HEK293T (cell line): ENCODE data around the gene KRTAP19-5.

ENCODE experiments used
- CTCF ChIA-PET: fragments of 350-600 bp; formaldehyde crosslinking; extraction: SDS; loops from one replicate; lab custom pipeline; 2021; ENCODE audit warnings: antibody characterized with exemption, inconsistent platforms; lab: Yijun Ruan, JAX
- POLR2A ChIA-PET: fragments of 350-600 bp; formaldehyde crosslinking; extraction: SDS; loops from one replicate; lab custom pipeline; 2020; ENCODE audit warnings: antibody characterized with exemption, inconsistent platforms; lab: Yijun Ruan, JAX
- DNase-seq: peaks from one replicate; pipeline ENCODE4 v3.0.0; 2012; ENCODE audit warnings: mixed read lengths; ENCODE audit errors: extremely low spot score
- ARNT ChIP-seq: fragments of 450-650 bp; IDR thresholded peaks from 2 replicates; pipeline ENCODE4 v1.6.1; 2017; ENCODE audit warnings: mild to moderate bottlenecking
- BHLHE40 ChIP-seq: fragments of 450-650 bp; IDR thresholded peaks from 2 replicates; pipeline ENCODE4 v1.6.1; 2016; ENCODE audit warnings: mild to moderate bottlenecking, moderate library complexity, borderline replicate concordance
- CTBP1 ChIP-seq: fragments of 450-650 bp; IDR thresholded peaks from 2 replicates; pipeline ENCODE4 v1.6.1; 2016; ENCODE audit warnings: borderline replicate concordance
- ELF4 ChIP-seq: fragments of 450-650 bp; IDR thresholded peaks from 2 replicates; pipeline ENCODE4 v1.6.1; 2017; ENCODE audit warnings: antibody characterized with exemption
- FOXA1 ChIP-seq: fragments of 450-650 bp; IDR thresholded peaks from 2 replicates; pipeline ENCODE4 v1.6.1; 2016; ENCODE audit warnings: mild to moderate bottlenecking
- FOXK2 ChIP-seq: fragments of 450-650 bp; IDR thresholded peaks from 2 replicates; pipeline ENCODE4 v1.6.1; 2016; ENCODE audit warnings: mild to moderate bottlenecking
- FOXM1 ChIP-seq: fragments of 450-650 bp; IDR thresholded peaks from 2 replicates; pipeline ENCODE4 v1.6.1; 2017; ENCODE audit warnings: mild to moderate bottlenecking, borderline replicate concordance
- HDGF ChIP-seq: fragments of 450-650 bp; IDR thresholded peaks from 2 replicates; pipeline ENCODE4 v1.6.1; 2017; ENCODE audit warnings: antibody characterized with exemption, borderline replicate concordance
- L3MBTL2 ChIP-seq: fragments of 450-650 bp; conservative IDR thresholded peaks from 2 replicates; pipeline ENCODE4 v1.6.1; 2016; ENCODE audit warnings: mild to moderate bottlenecking
- LEF1 ChIP-seq: fragments of 450-650 bp; IDR thresholded peaks from 2 replicates; pipeline ENCODE4 v1.6.1; 2017; ENCODE audit warnings: mild to moderate bottlenecking, borderline replicate concordance
- NFRKB ChIP-seq: fragments of 450-650 bp; IDR thresholded peaks from 2 replicates; pipeline ENCODE4 v1.6.1; 2016; ENCODE audit warnings: mild to moderate bottlenecking, moderate library complexity
- SP1 ChIP-seq: fragments of 450-650 bp; IDR thresholded peaks from 2 replicates; pipeline ENCODE4 v1.6.1; 2017
- SUZ12 ChIP-seq: fragments of 450-650 bp; IDR thresholded peaks from 2 replicates; pipeline ENCODE4 v1.6.1; 2016; ENCODE audit warnings: mild to moderate bottlenecking
- TARDBP ChIP-seq: fragments of 450-650 bp; IDR thresholded peaks from 2 replicates; pipeline ENCODE4 v1.6.1; 2016
- ZNF384 ChIP-seq: fragments of 450-650 bp; IDR thresholded peaks from 2 replicates; pipeline ENCODE4 v1.6.1; 2016
- TF ChIP-seq, protein P1 (sequence below): fragments of 450-650 bp; IDR thresholded peaks from 2 replicates; pipeline ENCODE4 v1.6.1; 2016

The KRTAP19-5 gene

GRCh38 chr21:30491963-30492428, 9.9 kb downstream of the KRTAP19-5 start, which contains the start of gene KRTAP19-3:
KRTAP19-3 (minus strand) TSS chr21:30492013; CDS start chr21:30491957, 56 bp downstream.
- CTCF ChIA-PET: interaction anchor here (1.2 kb wide), 1 partner anchor 12 kb away, joined by 3 read pairs; the partner anchor contains the start of gene KRTAP19-1
- TF ChIP-seq CTBP1 (no peak), FOXK2 (no peak), SUZ12 (no peak), ELF4 (no peak), FOXM1 (no peak), ZNF384 (no peak)
- TF ChIP-seq, protein P1, sequence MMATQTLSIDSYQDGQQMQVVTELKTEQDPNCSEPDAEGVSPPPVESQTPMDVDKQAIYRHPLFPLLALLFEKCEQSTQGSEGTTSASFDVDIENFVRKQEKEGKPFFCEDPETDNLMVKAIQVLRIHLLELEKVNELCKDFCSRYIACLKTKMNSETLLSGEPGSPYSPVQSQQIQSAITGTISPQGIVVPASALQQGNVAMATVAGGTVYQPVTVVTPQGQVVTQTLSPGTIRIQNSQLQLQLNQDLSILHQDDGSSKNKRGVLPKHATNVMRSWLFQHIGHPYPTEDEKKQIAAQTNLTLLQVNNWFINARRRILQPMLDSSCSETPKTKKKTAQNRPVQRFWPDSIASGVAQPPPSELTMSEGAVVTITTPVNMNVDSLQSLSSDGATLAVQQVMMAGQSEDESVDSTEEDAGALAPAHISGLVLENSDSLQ: no peak
- no peak for DNase-seq
- POLR2A ChIA-PET: no interaction called here

GRCh38 chr21:30487336-30487735, 14.6 kb downstream of the KRTAP19-5 start, which contains the start of gene KRTAP19-2:
KRTAP19-2 (minus strand) TSS chr21:30487436; CDS start chr21:30487348, 88 bp downstream.
- ChIA-PET POLR2A (no interaction called here), CTCF (no interaction called here)
- no peak for DNase-seq
- TF ChIP-seq CTBP1 (no peak), FOXM1 (no peak), ZNF384 (no peak), ELF4 (no peak), SP1 (no peak), FOXK2 (no peak), FOXA1 (no peak), BHLHE40 (no peak), SUZ12 (no peak), HDGF (no peak), LEF1 (no peak), ARNT (no peak), TARDBP (no peak), NFRKB (no peak), L3MBTL2 (no peak)
- TF ChIP-seq, protein P1: no peak

DNA sequence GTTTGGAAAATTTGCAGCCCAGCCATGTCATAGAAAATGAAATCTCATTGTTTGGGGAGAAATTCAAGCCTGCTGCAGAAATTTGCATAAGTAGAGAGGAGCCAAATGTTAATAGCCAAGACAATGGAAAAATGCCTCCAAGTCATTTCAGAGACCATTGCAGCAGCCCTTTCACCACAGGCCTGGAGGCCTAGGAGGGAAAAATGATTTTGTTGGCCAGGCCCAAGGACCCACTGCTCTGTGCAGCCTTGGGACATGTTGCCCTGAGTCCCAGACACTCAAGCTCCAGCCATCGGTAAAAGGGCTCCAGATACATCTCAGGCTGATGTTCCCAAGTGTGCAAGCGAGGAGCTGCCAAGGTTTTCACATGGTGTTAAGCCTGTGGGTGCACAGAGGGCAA, 15.8 kb downstream of the KRTAP19-5 start:
- ChIA-PET CTCF (no interaction called here), POLR2A (no interaction called here)
- no peak for TF ChIP-seq FOXM1
- TF ChIP-seq, protein P1: no peak
- no peak for TF ChIP-seq NFRKB
- no peak for TF ChIP-seq SUZ12
- TF ChIP-seq LEF1: no peak
- TF ChIP-seq BHLHE40: no peak
- TF ChIP-seq FOXK2: no peak
- TF ChIP-seq L3MBTL2: no peak
- no peak for TF ChIP-seq ELF4
- no peak for TF ChIP-seq ARNT
- TF ChIP-seq HDGF: no peak
- no peak for TF ChIP-seq FOXA1
- TF ChIP-seq SP1: no peak
- TF ChIP-seq ZNF384: no peak
- TF ChIP-seq CTBP1: no peak
- TF ChIP-seq TARDBP: no peak
- no peak for DNase-seq

DNA sequence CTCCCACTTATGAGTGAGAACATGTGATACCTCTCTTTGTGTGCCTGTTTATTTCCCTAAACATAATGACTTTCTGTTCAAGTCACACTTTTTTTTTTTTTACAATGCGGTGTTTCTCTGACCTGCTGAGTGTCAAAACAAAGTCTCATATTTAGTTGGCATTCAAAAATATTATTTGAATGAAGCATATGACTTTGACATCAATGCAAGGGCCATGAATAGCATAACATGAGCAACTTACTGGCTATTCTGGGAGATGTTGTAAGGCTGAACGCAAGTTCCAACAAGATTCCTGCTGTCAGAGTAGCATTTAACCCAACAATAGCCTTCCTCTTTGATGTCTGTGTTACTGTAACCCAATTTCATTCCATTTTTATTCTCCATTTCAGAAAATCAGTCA, 19.8 kb downstream of the KRTAP19-5 start:
- no peak for DNase-seq
- TF ChIP-seq ARNT (no peak), SUZ12 (no peak), LEF1 (no peak), TARDBP (no peak), NFRKB (no peak), FOXM1 (no peak)
- TF ChIP-seq, protein P1: no peak
- CTCF ChIA-PET: interaction anchor here (0.6 kb wide), 1 partner anchor 236 kb away, joined by 4 read pairs; no protein-coding TSS in a partner anchor
- POLR2A ChIA-PET: no interaction called here

- ChIA-PET POLR2A (interaction anchor here (1.6 kb wide), 1 partner anchor 11 kb away, joined by 5 read pairs; no protein-coding TSS in a partner anchor), CTCF (interaction anchor here (1.5 kb wide), 1 partner anchor 11 kb away, joined by 3 read pairs; the partner anchor contains the start of gene KRTAP19-3)
- no peak for TF ChIP-seq SP1
- TF ChIP-seq HDGF: no peak
- TF ChIP-seq, protein P1: peak; percentile 54
- no peak for TF ChIP-seq FOXK2
- TF ChIP-seq FOXM1: no peak
- TF ChIP-seq BHLHE40: no peak
- no peak for DNase-seq
These were observed 21.8 kb downstream of the KRTAP19-5 start, which contains the start of gene KRTAP19-1 for GRCh38 chr21:30480145-30480544. KRTAP19-1 (minus strand) TSS chr21:30480367; CDS start chr21:30480317, 50 bp downstream.
